ENCODE data around the gene DENND1A. TPM values are rescaled to one million over a fixed set of nuclear protein-coding genes. Genes with fewer than 3 reads are reported as not detected.

The DENND1A gene
- total and polyA plus RNA-seq, 2 experiments from 2014 or later: 13.1 to 14.5 TPM

DNA sequence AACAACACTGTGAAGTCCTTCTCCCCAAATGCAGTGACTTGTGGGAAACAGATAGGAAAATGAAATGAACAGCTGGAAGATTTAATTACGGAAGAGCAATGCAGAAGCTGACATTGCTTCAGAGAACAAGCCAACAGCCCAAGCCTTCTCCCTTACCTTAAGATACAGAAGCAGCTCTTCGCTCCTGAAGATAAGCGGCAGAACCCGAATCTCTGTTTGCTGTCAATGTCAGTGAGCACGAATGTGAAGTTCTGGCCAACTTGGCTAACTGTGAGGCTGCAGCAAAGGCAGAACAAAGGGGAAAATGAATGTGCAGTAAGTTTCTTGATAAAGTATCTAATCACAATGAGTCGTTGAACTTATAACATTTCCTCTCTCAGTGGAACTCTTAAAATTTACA lies 172.4 kb downstream of the DENND1A start:
- no peak overlapping the region for H3K4me3 ChIP-seq
- DNase-seq (ENCODE audit: low read depth in 1 of 2, low spot score in 1 of 2): peak; percentile 75 to 84
- TF ChIP-seq, protein P1, sequence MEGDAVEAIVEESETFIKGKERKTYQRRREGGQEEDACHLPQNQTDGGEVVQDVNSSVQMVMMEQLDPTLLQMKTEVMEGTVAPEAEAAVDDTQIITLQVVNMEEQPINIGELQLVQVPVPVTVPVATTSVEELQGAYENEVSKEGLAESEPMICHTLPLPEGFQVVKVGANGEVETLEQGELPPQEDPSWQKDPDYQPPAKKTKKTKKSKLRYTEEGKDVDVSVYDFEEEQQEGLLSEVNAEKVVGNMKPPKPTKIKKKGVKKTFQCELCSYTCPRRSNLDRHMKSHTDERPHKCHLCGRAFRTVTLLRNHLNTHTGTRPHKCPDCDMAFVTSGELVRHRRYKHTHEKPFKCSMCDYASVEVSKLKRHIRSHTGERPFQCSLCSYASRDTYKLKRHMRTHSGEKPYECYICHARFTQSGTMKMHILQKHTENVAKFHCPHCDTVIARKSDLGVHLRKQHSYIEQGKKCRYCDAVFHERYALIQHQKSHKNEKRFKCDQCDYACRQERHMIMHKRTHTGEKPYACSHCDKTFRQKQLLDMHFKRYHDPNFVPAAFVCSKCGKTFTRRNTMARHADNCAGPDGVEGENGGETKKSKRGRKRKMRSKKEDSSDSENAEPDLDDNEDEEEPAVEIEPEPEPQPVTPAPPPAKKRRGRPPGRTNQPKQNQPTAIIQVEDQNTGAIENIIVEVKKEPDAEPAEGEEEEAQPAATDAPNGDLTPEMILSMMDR (IDR thresholded peaks at IDR 0.05; ENCODE audit: low read depth, low read length): no peak

DNA sequence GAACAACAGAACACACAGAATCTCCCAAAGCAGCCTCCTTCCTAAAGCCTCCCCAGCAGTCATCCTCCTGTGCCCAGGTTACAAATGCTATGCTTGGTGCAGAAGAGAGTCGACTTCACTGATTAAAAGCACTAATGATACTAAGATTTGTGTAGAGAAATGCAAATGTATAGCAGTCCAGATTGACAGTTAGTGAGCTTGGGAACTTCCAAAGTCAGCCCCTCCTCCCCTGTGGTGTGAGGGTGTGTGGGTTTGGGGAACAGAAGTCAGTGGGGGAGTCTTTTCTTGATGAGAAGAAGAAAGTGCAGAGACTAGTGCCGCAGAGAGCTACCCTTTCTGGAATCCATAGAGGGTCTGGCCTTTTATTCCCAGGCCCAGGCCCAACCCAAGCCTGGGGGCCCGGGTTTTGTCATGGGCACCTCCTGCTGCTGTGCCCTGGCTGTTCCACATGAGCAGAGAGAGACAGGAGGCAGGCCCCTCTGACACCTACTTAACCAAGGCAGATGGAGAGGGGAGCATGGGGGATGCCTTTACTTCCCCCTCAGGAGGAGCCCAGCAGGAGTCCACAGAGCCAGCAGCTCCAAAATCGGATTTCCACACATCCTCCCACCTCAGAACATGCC lies 173.3 kb downstream of the DENND1A start:
- TF ChIP-seq, protein P1 (IDR thresholded peaks at IDR 0.05; ENCODE audit: low read depth, low read length): no peak
- H3K4me1 ChIP-seq (ENCODE audit: low read depth): peaks cover 23% of the 10 kb centered on the region
- no peaks in the 10 kb centered on the region for H3K9me3 ChIP-seq (ENCODE audit: low read depth)
- H3K4me3 ChIP-seq: no peak overlapping the region
- H3K27ac ChIP-seq: peak overlapping the region; percentile 25
- DNase-seq (ENCODE audit: low read depth in 1 of 2, low spot score in 1 of 2): peak in 1 of 2 donors; percentile 15
- no peaks in the 10 kb centered on the region for H3K36me3 ChIP-seq
- no peaks in the 10 kb centered on the region for H3K27me3 ChIP-seq

More for the DNA sequence above, 172.4 kb downstream of the DENND1A start:
- H3K27me3 ChIP-seq: no peaks in the 10 kb centered on the region
- H3K4me1 ChIP-seq (ENCODE audit: low read depth): peaks cover 28% of the 10 kb centered on the region
- peak overlapping the region; percentile 58 for H3K27ac ChIP-seq
- H3K9me3 ChIP-seq (ENCODE audit: low read depth): no peaks in the 10 kb centered on the region
- H3K36me3 ChIP-seq: no peaks in the 10 kb centered on the region

DNA sequence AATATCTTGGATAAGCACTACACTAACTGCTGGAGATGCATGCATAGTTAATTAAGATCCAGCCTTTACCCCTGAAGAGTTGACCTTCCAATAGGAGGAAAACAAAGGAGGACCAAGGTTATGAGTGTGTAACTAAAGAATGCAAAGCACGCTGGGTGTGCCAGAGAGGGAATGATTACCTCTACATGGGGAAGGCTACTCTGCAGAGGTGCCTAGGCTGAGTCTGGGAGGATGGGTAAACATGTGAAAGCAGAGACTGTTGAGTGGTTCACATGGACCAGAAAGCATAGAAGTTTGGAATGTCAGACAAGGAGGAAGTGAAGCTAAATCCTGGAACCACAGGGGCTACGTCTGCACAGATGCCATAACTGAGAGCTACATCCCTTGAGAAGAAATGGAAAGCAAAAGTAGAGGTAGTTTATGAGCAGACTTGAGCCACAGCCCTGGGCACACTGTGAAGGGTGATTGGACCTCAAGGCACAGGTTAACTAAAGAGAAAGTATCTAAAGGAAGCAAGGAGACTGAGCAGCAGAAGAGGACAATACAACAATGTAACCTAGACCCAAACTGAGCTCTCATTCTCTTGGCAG lies 176.2 kb downstream of the DENND1A start:
- Histone ChIP-seq H3K27me3 (no peaks in the 10 kb centered on the region), H3K27ac (no peak overlapping the region), H3K36me3 (no peaks in the 10 kb centered on the region), H3K9me3 (ENCODE audit: low read depth) (no peaks in the 10 kb centered on the region), H3K4me3 (no peak overlapping the region), H3K4me1 (ENCODE audit: low read depth) (peaks cover 28% of the 10 kb centered on the region)
- TF ChIP-seq, protein P1 (IDR thresholded peaks at IDR 0.05; ENCODE audit: low read depth, low read length): no peak
- DNase-seq (ENCODE audit: low read depth in 1 of 2, low spot score in 1 of 2): no peak

DNA sequence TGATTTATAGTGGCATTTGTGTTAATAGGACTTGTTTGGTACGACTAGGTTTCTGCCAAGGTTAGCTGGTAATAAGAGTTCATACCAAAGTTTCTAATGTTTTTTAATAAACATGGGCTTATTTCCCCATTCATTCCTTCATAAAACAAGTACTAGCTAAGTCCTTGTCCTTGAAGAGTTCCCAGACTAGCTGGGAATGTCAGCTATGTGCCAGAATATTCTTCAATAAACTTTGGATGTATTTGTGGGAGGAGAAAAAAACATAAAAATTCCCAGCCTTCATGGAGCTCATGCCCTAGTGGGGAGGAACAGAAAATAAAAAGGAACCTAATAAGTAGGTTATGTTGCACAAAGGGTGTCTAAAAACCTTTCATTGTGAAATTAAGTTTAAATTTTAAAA lies 176.9 kb downstream of the DENND1A start:
- H3K9me3 ChIP-seq (ENCODE audit: low read depth): no peaks in the 10 kb centered on the region
- peaks cover 23% of the 10 kb centered on the region for H3K4me1 ChIP-seq (ENCODE audit: low read depth)
- H3K4me3 ChIP-seq: no peak overlapping the region
- H3K27ac ChIP-seq: no peak overlapping the region
- H3K36me3 ChIP-seq: no peaks in the 10 kb centered on the region
- TF ChIP-seq, protein P1 (IDR thresholded peaks at IDR 0.05; ENCODE audit: low read depth, low read length): no peak
- H3K27me3 ChIP-seq: no peaks in the 10 kb centered on the region
- DNase-seq (ENCODE audit: low read depth in 1 of 2, low spot score in 1 of 2): no peak

DNA sequence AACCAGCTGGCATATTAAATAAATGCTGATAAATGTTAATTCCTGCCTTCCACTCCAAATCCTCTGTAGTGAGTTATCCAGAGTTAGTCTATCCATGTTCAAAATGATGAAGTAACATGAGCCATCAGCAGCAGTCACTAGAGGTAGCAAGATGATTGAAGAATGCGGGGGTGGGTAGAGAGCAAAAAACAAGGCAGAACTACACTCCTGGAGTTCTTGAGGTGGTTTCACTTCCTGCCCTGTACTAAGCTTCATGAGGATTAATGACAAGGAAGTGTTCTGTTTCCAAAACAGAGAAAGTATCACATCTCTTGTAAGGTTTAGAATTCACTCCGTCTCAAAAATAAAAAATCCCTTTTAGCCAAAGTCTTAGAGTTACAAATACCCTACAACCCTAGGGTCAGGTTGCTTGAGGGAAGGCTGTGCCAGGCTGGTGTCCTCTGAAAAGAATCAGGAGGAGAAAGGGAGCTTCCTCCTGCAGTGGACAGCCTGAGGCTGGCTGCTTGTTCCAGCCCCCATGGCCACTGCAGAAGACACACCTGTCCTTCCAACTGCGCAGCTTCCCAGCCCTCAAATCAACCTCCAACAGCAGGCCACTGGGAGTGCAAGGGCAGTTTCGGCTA lies 180.2 kb downstream of the DENND1A start:
- no peak overlapping the region for H3K27ac ChIP-seq
- TF ChIP-seq, protein P1 (IDR thresholded peaks at IDR 0.05; ENCODE audit: low read depth, low read length): no peak
- DNase-seq (ENCODE audit: low read depth in 1 of 2, low spot score in 1 of 2): no peak

More for the DNA sequence above, 180.2 kb downstream of the DENND1A start:
- Histone ChIP-seq H3K4me3 (no peak overlapping the region), H3K9me3 (ENCODE audit: low read depth) (no peaks in the 10 kb centered on the region), H3K36me3 (no peaks in the 10 kb centered on the region), H3K27me3 (no peaks in the 10 kb centered on the region), H3K4me1 (ENCODE audit: low read depth) (peaks cover 5% of the 10 kb centered on the region)
